KG1 (cell line): ENCODE data around the gene RAB6B.

Source experiments
- DNase-seq: peaks from one replicate; lab custom pipeline; 2025; lab: John Stamatoyannopoulos, UW

Gene RAB6B

DNA sequence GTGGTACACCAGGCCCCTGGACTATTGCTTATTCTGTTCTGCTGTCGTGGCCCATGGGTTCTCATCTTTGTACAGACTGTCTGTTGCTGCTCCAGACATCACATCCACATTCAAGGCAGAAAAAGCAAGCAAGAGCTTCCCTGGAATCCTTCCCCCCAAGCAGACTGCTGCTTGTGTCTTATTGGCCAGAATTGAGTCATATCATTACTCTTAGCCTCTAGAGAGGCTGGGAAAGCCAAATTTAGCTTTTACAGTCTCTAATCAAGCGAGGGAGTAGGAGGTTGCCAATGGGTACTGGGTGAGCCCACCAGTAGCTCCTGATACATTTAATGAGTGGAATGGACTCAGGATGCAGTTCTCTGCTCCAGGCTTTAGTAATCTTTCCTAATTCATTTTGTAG lies 39.4 kb downstream of the RAB6B start:
- no peak for DNase-seq

GRCh38 chr3:133855772-133856171 lies 39.9 kb downstream of the RAB6B start:
- no peak for DNase-seq

GRCh38 chr3:133855002-133855370 lies 40.7 kb downstream of the RAB6B start:
- no peak for DNase-seq

DNA sequence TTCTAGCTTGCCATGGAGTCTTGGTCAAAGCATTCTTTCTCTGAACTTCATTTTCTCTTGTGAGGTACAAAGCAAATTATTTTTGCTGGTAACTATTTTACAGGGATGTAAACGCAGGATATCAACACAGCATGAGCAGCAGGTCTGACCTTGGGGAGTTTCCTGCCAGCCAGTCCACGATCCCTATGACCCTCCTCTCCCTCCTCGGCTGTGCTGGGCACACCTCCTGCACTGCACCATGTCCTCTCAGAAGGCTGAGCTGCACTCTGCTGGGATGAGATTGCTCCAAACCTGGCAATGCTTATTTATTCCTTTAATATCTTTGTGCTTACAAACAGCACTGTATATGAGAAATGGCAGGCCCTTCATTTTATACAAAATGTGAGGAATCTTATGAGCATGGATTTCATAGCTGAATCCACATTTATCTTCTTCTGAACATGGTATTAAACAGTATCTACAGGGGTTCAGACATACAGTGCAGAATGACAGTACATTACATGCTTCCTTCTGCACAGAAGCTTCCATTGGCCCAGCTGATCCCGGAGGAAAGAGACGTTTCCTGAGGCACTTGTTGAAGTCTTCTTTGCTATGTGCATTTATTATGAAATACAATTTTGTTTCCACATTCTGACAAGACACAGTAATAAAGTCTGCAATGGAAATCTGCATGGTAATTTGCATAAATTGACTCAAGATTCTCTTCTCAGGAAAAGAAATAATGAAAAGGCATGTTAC lies 41.2 kb downstream of the RAB6B start:
- DNase-seq, result no peak

GRCh38 chr3:133853925-133854227 lies 41.8 kb downstream of the RAB6B start:
- DNase-seq, result no peak

- DNase-seq, result no peak
Observed at GRCh38 chr3:133853063-133853924, 42.4 kb downstream of the RAB6B start.

DNA sequence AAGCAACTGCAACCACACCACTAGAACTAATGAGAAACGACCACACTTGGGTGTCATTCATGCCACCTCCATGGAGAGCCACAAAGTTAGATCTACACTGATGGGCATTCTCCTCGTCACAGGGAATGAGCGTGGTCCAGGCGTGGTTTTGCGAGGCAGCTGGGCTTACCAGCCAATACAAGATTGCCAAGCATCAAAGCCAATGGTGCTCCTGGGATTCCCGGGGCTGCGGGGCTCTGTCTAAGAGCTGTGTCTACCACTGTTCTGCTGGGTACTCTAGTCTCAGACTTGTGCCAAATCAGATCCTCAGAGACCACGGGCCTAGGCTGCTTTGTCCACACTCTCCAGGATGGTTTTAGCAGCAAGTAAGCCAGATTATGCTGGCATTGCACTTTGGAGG lies 43.8 kb downstream of the RAB6B start:
- no peak for DNase-seq

- no peak for DNase-seq
Observed at GRCh38 chr3:133851266-133851906, 44.3 kb downstream of the RAB6B start.

DNA sequence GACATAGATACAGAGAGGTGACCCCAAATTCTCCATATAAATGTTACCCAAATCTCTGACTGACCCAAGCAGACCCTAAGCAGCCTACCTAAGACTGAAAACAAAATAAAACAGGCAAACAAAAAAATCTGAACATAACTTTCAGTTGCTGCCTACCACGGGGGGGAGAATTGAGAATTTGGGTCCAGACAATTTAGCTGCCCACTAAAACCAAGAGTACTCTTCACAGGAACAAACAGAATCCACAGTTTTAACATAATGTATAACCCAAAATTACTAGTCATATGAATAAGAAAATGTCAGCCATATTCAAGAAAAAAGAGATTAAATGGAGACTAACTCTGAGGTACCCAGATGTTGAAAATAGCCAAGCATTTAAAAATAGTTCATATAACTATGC lies 45.6 kb downstream of the RAB6B start:
- no peak for DNase-seq

DNA sequence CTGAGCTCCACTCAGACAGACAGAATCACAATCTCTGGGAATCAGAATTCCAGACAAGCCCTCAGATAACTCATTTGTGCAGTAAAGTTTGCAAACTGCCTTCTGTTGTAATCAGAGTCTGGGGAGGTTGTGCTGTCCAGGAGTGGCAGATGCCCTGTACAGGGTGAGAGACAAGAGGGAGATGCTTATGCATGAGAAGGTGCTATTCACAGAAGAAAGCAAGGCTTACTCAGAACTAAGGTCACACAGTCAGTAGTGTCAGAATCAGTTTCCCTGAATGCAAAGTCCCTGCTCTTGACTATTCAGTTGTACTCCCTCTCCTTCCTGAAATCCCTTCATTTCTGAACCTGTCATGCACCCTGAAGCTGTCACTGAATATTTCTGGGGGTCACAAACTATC lies 46.3 kb downstream of the RAB6B start:
- no peak for DNase-seq

DNA sequence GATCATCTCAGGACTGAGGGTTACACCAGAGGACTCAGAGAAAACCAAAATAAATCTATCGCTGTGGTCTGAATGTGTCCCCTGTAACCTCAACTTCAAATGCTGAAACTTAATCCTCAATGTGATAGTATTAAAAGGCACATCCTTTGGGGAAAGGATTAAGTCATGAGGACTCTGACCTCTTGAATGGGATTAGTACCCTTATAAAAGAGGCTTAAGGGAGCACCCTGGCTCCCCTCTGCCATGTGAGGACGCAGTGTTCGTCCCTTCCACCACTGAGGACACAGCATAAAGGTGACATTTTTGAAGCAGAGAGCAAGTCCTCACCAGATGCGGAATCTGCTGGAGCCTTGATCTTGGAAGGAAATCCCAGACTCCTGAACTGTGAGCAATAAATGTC lies 50.6 kb downstream of the RAB6B start:
- no peak for DNase-seq

GRCh38 chr3:133843634-133844033 lies 52.0 kb downstream of the RAB6B start:
- DNase-seq, result no peak

DNA sequence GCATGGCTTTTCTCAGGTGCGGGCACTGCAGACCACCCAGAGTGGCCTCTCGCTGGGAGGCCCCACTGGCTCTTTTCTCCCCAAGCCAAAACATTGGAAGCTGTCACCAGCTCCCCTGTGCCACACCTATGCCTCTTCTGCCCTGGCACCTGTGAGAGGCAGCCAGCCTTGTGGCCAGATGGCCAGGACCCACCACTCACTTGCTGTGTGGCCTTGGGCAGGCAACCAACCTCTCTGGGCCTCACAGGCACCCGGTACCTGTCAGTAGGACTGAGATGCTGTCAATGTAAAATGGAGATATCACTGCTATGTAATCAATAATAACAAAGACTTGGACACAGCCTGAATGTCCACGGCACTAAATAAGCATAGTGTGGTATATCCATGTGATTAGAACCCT lies 53.5 kb downstream of the RAB6B start:
- no peak for DNase-seq

DNA sequence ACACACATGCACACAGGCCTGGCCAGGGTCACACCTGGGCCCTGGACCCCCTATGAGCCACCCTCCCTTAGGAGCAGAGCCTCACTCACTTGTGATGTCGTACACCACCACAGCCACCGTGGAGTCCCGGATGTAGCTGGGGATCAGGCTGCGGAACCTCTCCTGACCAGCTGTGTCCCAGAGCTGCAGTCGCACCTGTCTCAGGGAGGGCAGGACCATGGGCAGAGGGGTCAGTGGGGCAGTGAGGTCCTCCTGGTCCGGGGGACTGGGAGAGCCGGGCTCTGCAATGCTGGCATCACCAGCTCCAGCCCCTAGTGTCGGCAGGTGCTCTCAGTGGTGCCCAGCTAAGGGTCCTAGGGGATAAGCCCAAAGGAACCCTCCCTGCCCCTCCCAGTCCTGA lies 54.5 kb downstream of the RAB6B start:
- DNase-seq, result no peak

DNA sequence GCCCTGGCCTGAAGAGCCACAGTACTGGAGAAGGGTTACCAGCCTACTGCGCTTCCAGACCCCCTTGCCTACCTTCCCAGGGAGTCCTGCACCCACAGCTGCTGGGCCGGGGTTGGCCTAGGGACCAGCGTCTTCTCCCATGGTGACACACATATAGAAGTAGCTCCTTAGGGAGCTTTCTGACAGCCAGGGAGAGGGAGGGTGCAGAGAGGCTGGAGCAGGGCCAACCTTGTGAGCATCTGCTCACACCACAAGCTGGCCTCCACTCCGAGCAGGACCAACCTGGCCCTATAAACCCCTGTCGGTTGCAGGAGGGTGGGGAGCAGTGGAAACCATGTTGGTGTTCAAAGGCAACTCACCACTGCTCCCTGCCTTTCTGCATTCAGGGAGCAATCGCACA lies 54.9 kb downstream of the RAB6B start:
- DNase-seq, result no peak

DNA sequence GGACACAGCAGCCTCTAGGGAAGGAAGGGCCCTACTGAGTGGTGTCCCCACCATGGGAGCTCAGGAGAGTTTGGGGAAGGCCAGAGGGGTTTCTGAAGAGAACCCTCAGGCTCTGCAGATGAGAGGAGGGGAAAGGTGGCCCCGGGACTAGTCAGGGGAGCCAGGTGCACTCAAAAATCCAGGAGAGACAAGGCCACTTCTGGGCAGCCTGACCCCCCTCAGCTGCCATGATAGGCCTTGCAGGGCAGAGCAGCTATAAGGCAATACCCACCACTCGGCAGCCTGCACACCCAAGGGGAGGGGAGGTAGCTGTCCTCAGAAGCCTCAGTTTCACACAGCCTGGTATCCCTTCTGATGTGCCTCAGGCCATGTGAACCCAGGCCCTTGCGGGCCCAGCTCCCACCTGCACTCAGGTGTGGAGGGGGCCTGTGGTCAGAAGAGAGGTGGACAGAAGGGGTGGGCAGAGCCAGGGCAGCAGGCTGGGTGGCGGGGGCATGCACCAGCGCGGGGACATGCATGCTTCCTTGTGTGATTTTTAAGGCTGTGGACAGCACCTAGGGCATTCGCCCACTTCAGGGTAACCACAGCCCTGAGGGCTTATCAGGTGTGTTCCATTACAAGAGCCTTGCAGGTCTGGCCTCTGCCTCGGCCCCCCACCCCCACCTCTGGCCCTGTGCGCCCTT lies 55.5 kb downstream of the RAB6B start:
- DNase-seq, result no peak

GRCh38 chr3:133838916-133839800 lies 56.5 kb downstream of the RAB6B start:
- no peak for DNase-seq

- no peak for DNase-seq
Observed at GRCh38 chr3:133838296-133838789, 57.3 kb downstream of the RAB6B start.

DNA sequence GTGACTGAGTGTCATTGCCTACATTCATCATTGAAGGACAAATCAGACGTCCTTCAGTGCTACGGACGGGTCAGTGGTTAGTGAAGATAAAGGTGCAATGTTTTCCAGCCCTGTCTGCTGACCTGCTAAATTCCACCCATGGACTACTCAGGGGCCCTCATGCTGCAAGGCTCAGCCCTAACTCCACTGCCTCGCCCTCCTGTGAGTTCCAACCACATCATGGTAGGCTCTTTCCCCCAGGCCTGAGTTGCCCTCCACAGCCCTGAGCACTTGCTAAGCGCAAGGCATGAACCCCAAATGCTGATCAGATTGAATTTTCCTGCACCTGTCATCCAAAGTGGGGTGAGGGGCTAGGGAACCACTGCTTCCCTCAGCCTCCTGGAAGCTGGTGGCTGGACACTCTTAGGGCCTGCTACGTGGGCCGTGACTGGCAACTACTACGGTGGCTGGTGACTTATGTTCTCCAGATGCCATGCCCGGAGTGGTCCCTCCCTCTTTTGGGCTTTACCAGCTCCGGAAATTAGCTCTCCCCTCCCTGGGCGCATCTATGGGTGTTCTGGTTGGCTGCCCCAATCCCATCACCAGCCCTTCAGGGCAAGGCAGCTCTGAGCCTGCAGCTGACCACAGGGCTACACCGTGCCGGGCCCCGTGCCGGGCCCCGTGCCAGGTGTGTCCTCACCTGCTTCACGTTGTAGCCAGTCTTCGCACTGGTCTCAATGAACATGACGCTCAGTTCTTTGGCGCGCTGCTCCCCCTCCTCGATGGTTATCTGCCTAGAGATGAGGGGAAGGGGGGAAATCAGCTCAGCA lies 58.0 kb downstream of the RAB6B start:
- DNase-seq, result no peak

DNA sequence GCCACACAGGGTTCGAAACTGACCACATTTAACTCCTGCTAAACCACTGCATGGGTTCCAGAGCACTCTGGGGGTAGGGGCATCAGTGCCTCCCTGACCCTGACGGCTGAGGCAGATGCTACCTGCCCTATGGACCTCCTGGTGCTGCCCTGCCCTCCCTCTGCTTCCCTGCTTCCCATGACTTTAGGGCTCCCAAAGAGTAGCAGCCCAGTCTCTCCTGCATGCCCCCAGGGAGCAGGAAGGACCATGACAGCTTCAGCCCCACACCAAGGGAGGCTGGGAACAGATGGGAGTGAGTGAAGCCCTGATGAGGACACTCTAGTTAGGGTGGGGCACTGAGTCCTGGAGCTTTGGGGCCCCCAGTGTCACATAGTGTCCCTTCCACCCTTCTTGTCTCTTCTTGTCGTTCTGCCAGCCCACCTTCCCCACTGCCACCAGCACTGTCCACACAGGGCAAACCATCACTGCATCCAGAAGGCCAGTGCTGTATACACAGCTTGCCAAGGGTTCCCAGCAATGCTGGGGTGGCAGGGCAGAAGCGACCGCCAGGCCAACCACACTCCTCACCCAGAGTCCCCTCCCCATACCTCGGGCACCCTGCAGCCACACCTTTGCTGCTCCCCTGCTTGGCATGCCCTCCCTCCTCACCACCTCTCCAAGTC lies 59.1 kb downstream of the RAB6B start:
- DNase-seq, result no peak
